ENCODE measurements around the gene LDHAL6A. TPM values are rescaled to one million over a fixed set of nuclear protein-coding genes. Genes with fewer than 3 reads are reported as not detected.

The LDHAL6A gene
- total and polyA plus RNA-seq, 7 experiments from 2014 or later, result 0.25 to 0.86 (median 0.37) TPM; not detected in 4

DNA sequence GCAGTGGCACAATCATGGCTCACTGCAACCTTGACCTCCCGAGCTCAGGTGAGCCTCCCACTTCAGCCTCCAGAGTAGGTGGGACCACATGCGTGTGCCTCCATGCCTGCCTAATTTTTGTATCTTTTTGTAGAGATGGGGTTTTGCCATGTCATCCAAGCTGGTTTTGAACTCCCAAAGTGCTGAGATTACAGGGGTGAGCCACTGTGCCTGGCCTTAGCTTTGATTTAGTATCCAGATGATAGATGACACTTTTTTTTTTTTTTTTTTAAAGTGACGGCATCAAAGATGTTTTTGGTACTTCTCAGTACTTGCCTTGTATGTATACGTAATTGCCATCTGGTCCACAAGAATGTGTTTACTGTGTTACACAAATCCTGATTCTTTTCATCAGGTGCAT is 23.4 kb downstream of the LDHAL6A start:
- H3K27me3 Mint-ChIP-seq, result no peaks in the 10 kb centered on the region
- ATAC-seq, result no peak
- peaks cover 22 to 71% (median 27%) of the 10 kb centered on the region in 3 experiments for H3K36me3 ChIP-seq (ENCODE audit: control insufficient read depth in 2 of 3, insufficient read depth in 3 of 3, low read length in 3 of 3)

DNA sequence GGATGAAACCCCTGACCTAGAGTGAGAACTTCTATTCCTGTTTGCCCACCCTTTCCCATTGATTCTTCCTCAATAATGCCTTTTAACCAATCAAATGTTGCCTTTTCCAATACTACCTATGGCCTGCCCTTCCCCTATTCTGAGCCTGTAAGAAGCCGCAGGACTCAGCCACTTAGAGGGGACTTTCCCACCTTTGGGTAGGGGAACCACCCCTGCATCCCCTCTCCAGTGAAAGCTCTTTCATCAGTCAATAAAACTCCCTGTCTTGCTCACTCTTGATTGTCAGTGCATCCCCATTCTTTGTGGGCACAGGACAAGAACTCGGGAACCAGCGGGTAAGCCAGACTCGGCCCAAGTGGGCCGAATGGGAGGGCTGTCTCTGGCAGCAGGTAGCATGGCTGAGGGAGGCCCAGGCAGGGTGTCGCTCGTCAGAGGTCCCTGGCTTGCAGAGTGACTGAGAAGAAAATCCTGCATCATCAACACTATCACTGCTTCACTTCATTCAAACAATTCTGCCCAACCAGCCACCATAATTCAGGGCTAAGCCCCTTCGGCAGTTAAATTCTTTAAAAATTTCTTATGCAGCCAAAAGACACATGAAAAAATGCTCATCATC is 30.4 kb downstream of the LDHAL6A start:
- ChIA-PET POLR2A (no interaction called here), CTCF (no interaction called here)
- no peaks in the 10 kb centered on the region for H3K27me3 ChIP-seq (ENCODE audit: control insufficient read depth in 2 of 2, insufficient read depth in 2 of 2, low read length in 2 of 2)
- no peaks in the 10 kb centered on the region for H3K9me3 ChIP-seq (ENCODE audit: control insufficient read depth in 2 of 3, low read length in 3 of 3)
- Mint-ChIP-seq H3K4me1 (peaks cover 0 to 17% (median 4%) of the 10 kb centered on the region in 7 donors), H3K9me3 (no peaks in the 10 kb centered on the region), H3K4me3 (no peak overlapping the region), H3K27me3 (no peaks in the 10 kb centered on the region), H3K27ac (peak overlapping the region in 2 of 9 donors; percentile 41 to 78), H3K36me3 (peaks cover 29 to 70% (median 49%) of the 10 kb centered on the region in 5 donors)
- H3K4me3 ChIP-seq (ENCODE audit: low read length), result no peak overlapping the region
- DNase-seq, result no peak
- intact Hi-C loops (cut with micrococcal nuclease), result no loop called here
- H3K27ac ChIP-seq (ENCODE audit: low read depth, low read length), result no peak overlapping the region
- H3K36me3 ChIP-seq (ENCODE audit: control insufficient read depth in 2 of 3, insufficient read depth in 3 of 3, low read length in 3 of 3), result peaks cover 16 to 56% (median 22%) of the 10 kb centered on the region in 3 experiments
- ATAC-seq, result no peak
- H3K4me1 ChIP-seq (ENCODE audit: control insufficient read depth in 2 of 2, insufficient read depth in 2 of 2, low read length in 2 of 2), result no peaks in the 10 kb centered on the region

More for the DNA sequence above, 23.4 kb downstream of the LDHAL6A start:
- Histone ChIP-seq H3K27ac (ENCODE audit: low read depth, low read length) (no peak overlapping the region), H3K4me3 (ENCODE audit: low read length) (no peak overlapping the region), H3K27me3 (ENCODE audit: control insufficient read depth in 2 of 2, insufficient read depth in 2 of 2, low read length in 2 of 2) (no peaks in the 10 kb centered on the region), H3K9me3 (ENCODE audit: control insufficient read depth in 2 of 3, low read length in 3 of 3) (no peaks in the 10 kb centered on the region), H3K4me1 (ENCODE audit: control insufficient read depth in 2 of 2, insufficient read depth in 2 of 2, low read length in 2 of 2) (no peaks in the 10 kb centered on the region)
- CTCF ChIA-PET, result no interaction called here
- no peaks in the 10 kb centered on the region for H3K9me3 Mint-ChIP-seq
- H3K27ac Mint-ChIP-seq, result no peak overlapping the region
- H3K36me3 Mint-ChIP-seq, result peaks cover 16 to 75% (median 56%) of the 10 kb centered on the region in 5 donors
- intact Hi-C loops (cut with micrococcal nuclease), result no loop called here
- H3K4me1 Mint-ChIP-seq, result peaks cover 0 to 5% (median 0%) of the 10 kb centered on the region in 7 donors
- DNase-seq, result no peak
- no peak overlapping the region for H3K4me3 Mint-ChIP-seq
- POLR2A ChIA-PET, result no interaction called here

DNA sequence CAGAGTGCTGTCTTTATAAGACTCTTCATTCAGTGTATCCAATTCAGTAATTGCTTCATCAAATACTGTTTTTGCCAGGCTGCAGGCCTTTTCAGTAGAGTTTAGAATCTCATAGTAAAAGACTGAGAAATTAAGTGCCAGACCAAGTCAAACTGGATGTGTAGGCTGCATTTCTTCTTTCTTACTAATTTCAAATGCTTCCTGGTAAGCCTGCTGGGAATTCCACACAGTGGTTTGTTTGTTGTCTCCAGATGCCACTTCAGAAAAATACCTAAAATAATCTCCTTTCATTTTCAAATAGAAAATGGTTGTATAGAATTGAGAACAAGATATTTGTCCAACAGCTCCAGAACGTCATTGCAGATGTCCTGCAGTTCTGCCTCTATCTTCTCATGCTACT is 34.7 kb downstream of the LDHAL6A start:
- Mint-ChIP-seq H3K27ac (peak overlapping the region in 2 of 9 donors; percentile 9 to 65), H3K36me3 (peaks cover 13 to 48% (median 34%) of the 10 kb centered on the region in 5 donors), H3K9me3 (no peaks in the 10 kb centered on the region), H3K4me3 (peak overlapping the region in 1 of 10 donors; percentile 45), H3K4me1 (peaks cover 0 to 13% (median 4%) of the 10 kb centered on the region in 7 donors), H3K27me3 (no peaks in the 10 kb centered on the region)
- Histone ChIP-seq H3K4me3 (ENCODE audit: low read length) (no peak overlapping the region), H3K9me3 (ENCODE audit: control insufficient read depth in 2 of 3, low read length in 3 of 3) (no peaks in the 10 kb centered on the region), H3K27me3 (ENCODE audit: control insufficient read depth in 2 of 2, insufficient read depth in 2 of 2, low read length in 2 of 2) (no peaks in the 10 kb centered on the region), H3K4me1 (ENCODE audit: control insufficient read depth in 2 of 2, insufficient read depth in 2 of 2, low read length in 2 of 2) (no peaks in the 10 kb centered on the region), H3K27ac (ENCODE audit: low read depth, low read length) (no peak overlapping the region), H3K36me3 (ENCODE audit: control insufficient read depth in 2 of 3, insufficient read depth in 3 of 3, low read length in 3 of 3) (peaks cover 5 to 54% (median 16%) of the 10 kb centered on the region in 3 experiments)
- ChIA-PET POLR2A (no interaction called here), CTCF (no interaction called here)
- intact Hi-C loops (cut with micrococcal nuclease), result no loop called here
- DNase-seq (no peak), ATAC-seq (no peak)

DNA sequence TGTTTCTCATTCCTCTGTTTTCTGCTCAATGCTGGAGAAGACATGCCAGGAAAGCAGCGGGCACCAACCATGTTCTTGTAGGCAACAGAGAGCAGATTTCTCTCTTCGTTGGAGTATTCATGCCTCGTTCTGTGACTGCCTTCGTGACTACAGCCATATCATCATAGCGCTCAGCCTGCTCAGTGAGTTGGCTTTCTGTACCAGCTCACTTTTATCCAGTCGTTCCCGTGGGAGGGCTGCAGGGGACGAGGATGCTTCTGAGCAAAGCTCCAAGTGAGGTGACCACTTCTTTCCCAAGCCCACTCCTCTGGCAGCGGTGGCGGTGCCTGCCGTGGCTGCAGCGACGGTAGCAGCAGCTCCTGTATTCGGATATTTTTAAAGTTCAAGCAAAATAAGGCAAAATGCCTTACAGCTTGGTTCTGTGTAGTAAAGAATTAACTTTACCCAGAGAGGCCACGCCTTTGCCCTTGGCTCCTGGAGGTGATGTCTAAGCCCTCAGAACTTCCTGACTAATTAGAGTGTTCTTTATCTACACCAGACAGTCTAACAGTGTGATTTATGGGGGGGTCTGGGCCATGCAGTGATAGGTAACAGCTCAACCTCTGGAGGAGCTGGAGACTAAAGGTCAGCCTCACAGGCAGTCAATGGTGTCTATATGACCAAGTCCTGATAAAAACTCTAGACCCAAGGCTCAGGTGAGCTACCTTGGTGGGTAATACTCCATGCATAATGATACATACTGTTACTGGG is 35.3 kb downstream of the LDHAL6A start:
- H3K9me3 Mint-ChIP-seq, result no peaks in the 10 kb centered on the region
- H3K4me3 Mint-ChIP-seq, result peak overlapping the region in 1 of 10 donors; percentile 45
- Histone ChIP-seq H3K36me3 (ENCODE audit: control insufficient read depth in 2 of 3, insufficient read depth in 3 of 3, low read length in 3 of 3) (peaks cover 5 to 58% (median 16%) of the 10 kb centered on the region in 3 experiments), H3K4me1 (ENCODE audit: control insufficient read depth in 2 of 2, insufficient read depth in 2 of 2, low read length in 2 of 2) (no peaks in the 10 kb centered on the region), H3K27me3 (ENCODE audit: control insufficient read depth in 2 of 2, insufficient read depth in 2 of 2, low read length in 2 of 2) (no peaks in the 10 kb centered on the region), H3K9me3 (ENCODE audit: control insufficient read depth in 2 of 3, low read length in 3 of 3) (no peaks in the 10 kb centered on the region), H3K27ac (ENCODE audit: low read depth, low read length) (no peak overlapping the region), H3K4me3 (ENCODE audit: low read length) (no peak overlapping the region)
- DNase-seq (no peak), ATAC-seq (no peak)
- H3K27me3 Mint-ChIP-seq, result no peaks in the 10 kb centered on the region
- CTCF ChIA-PET, result no interaction called here
- peaks cover 13 to 46% (median 34%) of the 10 kb centered on the region in 5 donors for H3K36me3 Mint-ChIP-seq
- intact Hi-C loops (cut with micrococcal nuclease), result no loop called here
- H3K27ac Mint-ChIP-seq, result peak overlapping the region in 2 of 9 donors; percentile 9 to 35
- H3K4me1 Mint-ChIP-seq, result peaks cover 0 to 13% (median 6%) of the 10 kb centered on the region in 7 donors
- POLR2A ChIA-PET, result no interaction called here

DNA sequence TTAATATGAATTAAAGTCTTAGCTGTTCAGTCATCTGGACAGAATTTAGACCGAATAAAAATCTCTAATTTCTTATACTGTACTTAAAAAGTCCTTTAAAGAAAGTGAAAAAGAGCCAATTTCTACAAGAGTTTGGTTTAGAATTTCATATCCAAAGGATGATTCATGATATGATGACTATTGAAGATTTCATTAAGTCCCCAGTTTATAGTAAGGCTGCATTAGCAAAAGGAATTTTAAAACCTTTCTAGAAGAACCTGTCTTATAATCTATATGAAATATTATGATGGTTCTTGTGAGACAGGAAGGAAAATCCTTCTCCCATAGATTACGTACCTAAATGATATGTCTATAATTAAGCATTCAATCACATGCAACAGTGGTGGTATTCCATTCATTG is 36.3 kb downstream of the LDHAL6A start:
- DNase-seq (no peak), ATAC-seq (no peak)
- no peak overlapping the region for H3K4me3 Mint-ChIP-seq
- Histone ChIP-seq H3K4me1 (ENCODE audit: control insufficient read depth in 2 of 2, insufficient read depth in 2 of 2, low read length in 2 of 2) (no peaks in the 10 kb centered on the region), H3K27me3 (ENCODE audit: control insufficient read depth in 2 of 2, insufficient read depth in 2 of 2, low read length in 2 of 2) (no peaks in the 10 kb centered on the region), H3K36me3 (ENCODE audit: control insufficient read depth in 2 of 3, insufficient read depth in 3 of 3, low read length in 3 of 3) (peaks cover 5 to 60% (median 16%) of the 10 kb centered on the region in 3 experiments), H3K4me3 (ENCODE audit: low read length) (no peak overlapping the region), H3K9me3 (ENCODE audit: control insufficient read depth in 2 of 3, low read length in 3 of 3) (no peaks in the 10 kb centered on the region), H3K27ac (ENCODE audit: low read depth, low read length) (no peak overlapping the region)
- H3K27ac Mint-ChIP-seq, result no peak overlapping the region
- no peaks in the 10 kb centered on the region for H3K9me3 Mint-ChIP-seq
- H3K4me1 Mint-ChIP-seq, result peaks cover 0 to 13% (median 6%) of the 10 kb centered on the region in 7 donors
- ChIA-PET CTCF (no interaction called here), POLR2A (no interaction called here)
- peaks cover 13 to 47% (median 34%) of the 10 kb centered on the region in 5 donors for H3K36me3 Mint-ChIP-seq
- intact Hi-C loops (cut with micrococcal nuclease), result no loop called here
- no peaks in the 10 kb centered on the region for H3K27me3 Mint-ChIP-seq

DNA sequence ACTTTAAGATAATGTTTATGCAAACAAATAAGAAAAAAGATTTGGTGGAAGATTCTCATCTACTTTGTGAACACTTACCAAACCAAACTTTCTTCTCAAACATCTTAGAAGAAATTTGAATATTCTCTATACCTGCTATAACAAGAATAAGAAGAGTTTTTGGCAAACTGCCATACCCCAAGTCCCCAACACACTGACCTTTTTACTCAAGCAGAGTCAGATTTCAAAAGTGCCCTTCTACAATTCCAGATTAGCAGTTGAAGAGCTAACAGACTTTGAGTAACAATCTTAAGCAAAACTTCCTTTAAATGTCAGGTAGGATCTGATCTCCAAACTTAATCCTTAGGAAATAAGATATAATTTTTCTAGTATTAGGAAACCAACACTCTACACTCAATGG is 37.2 kb downstream of the LDHAL6A start:
- no peak for ATAC-seq
- ChIA-PET CTCF (no interaction called here), POLR2A (no interaction called here)
- intact Hi-C loops (cut with micrococcal nuclease), result no loop called here
- H3K9me3 ChIP-seq (ENCODE audit: control insufficient read depth in 2 of 3, low read length in 3 of 3), result no peaks in the 10 kb centered on the region
- H3K27ac Mint-ChIP-seq, result peak overlapping the region in 6 of 9 donors; percentile 7 to 63 (median 42)
- H3K36me3 ChIP-seq (ENCODE audit: control insufficient read depth in 2 of 3, insufficient read depth in 3 of 3, low read length in 3 of 3), result peaks cover 5 to 61% (median 16%) of the 10 kb centered on the region in 3 experiments
- H3K4me1 Mint-ChIP-seq, result peaks cover 0 to 13% (median 6%) of the 10 kb centered on the region in 7 donors
- no peaks in the 10 kb centered on the region for H3K27me3 Mint-ChIP-seq
- H3K4me3 ChIP-seq (ENCODE audit: low read length), result no peak overlapping the region
- H3K36me3 Mint-ChIP-seq, result peaks cover 12 to 45% (median 30%) of the 10 kb centered on the region in 5 donors
- no peaks in the 10 kb centered on the region for H3K9me3 Mint-ChIP-seq
- no peak overlapping the region for H3K27ac ChIP-seq (ENCODE audit: low read depth, low read length)
- H3K4me1 ChIP-seq (ENCODE audit: control insufficient read depth in 2 of 2, insufficient read depth in 2 of 2, low read length in 2 of 2), result no peaks in the 10 kb centered on the region
- no peak for DNase-seq
- no peak overlapping the region for H3K4me3 Mint-ChIP-seq
- no peaks in the 10 kb centered on the region for H3K27me3 ChIP-seq (ENCODE audit: control insufficient read depth in 2 of 2, insufficient read depth in 2 of 2, low read length in 2 of 2)
